Neural progenitor cell (in vitro differentiated cells): ENCODE measurements around the gene RNF213. TPM values are rescaled to one million over a fixed set of nuclear protein-coding genes. Genes with fewer than 3 reads are reported as not detected.
"Not testable (repeated sequence)": the region's sequence is repeated elsewhere in the genome, so short reads cannot be mapped to it uniquely, and the experiment has no call there.

Source experiments
- DNase-seq: peaks from one replicate; pipeline ENCODE4 v3.0.0-alpha.2; 2016; ENCODE audit warnings: low spot score
- H2AFZ ChIP-seq: fragments of 200-600 bp; sonication (generic); replicated peaks from 2 replicates; pipeline ENCODE4 v1.6.1; 2016; ENCODE audit warnings: antibody characterized with exemption
- H3F3A ChIP-seq: fragments of 200-600 bp; sonication (generic); 2 replicates; pipeline ENCODE4 v1.6.1; 2016; ENCODE audit warnings: antibody characterized with exemption, low read depth
- H3K27ac ChIP-seq: fragments of 200-600 bp; sonication (generic); 2 replicates; pipeline ENCODE4 v1.5.1; 2016; ENCODE audit warnings: mild to moderate bottlenecking
- H3K27me3 ChIP-seq: fragments of 200-600 bp; sonication (generic); 2 replicates; pipeline ENCODE4 v1.6.1; 2016; ENCODE audit warnings: mild to moderate bottlenecking, moderate library complexity
- H3K36me3 ChIP-seq: fragments of 200-600 bp; sonication (generic); 2 replicates; pipeline ENCODE4 v1.5.1; 2016
- H3K4me1 ChIP-seq: fragments of 200-600 bp; sonication (generic); 2 replicates; pipeline ENCODE4 v1.6.1; 2016; ENCODE audit warnings: mixed run types
- H3K4me2 ChIP-seq: fragments of 200-600 bp; sonication (generic); 2 replicates; pipeline ENCODE4 v1.6.1; 2016
- H3K4me3 ChIP-seq: fragments of 200-600 bp; sonication (generic); 2 replicates; pipeline ENCODE4 v1.5.1; 2016
- H3K79me2 ChIP-seq: fragments of 200-600 bp; sonication (generic); 2 replicates; pipeline ENCODE4 v1.6.1; 2016; ENCODE audit warnings: low read depth
- H3K9ac ChIP-seq: fragments of 200-600 bp; sonication (generic); 2 replicates; pipeline ENCODE4 v1.6.1; 2016
- H3K9me3 ChIP-seq: fragments of 200-600 bp; sonication (generic); 2 replicates; pipeline ENCODE4 v1.5.1; 2016; ENCODE audit warnings: low read depth
- H4K20me1 ChIP-seq: fragments of 200-600 bp; sonication (generic); 2 replicates; pipeline ENCODE4 v1.6.1; 2016; ENCODE audit warnings: low read depth
- H3K27ac Mint-ChIP-seq: 3 replicates; pipeline ENCODE4 v1.8.0; 2021; ENCODE audit warnings: mixed read lengths
- H3K27me3 Mint-ChIP-seq: 2 replicates; pipeline ENCODE4 v1.8.0; 2022; ENCODE audit warnings: low read depth, mild to moderate bottlenecking, inconsistent platforms, moderate library complexity, mixed read lengths; ENCODE audit not compliant: insufficient read depth
- H3K36me3 Mint-ChIP-seq: 3 replicates; pipeline ENCODE4 v1.8.0; 2021; ENCODE audit warnings: mixed read lengths
- H3K4me1 Mint-ChIP-seq: 3 replicates; pipeline ENCODE4 v1.8.0; 2021; ENCODE audit warnings: mixed read lengths
- H3K4me3 Mint-ChIP-seq: 3 replicates; pipeline ENCODE4 v1.8.0; 2021; ENCODE audit warnings: mild to moderate bottlenecking, moderate library complexity, mixed read lengths
- H3K9me3 Mint-ChIP-seq: 3 replicates; pipeline ENCODE4 v1.8.0; 2020; ENCODE audit warnings: mixed read lengths
- EZH2 ChIP-seq: fragments of 200-600 bp; sonication (generic); IDR thresholded peaks from 2 replicates; pipeline ENCODE4 v1.6.1; 2017; ENCODE audit warnings: antibody characterized with exemption, mild to moderate bottlenecking, moderate library complexity
- EZH2phosphoT487 ChIP-seq: fragments of 200-600 bp; sonication (generic); IDR thresholded peaks from 2 replicates; pipeline ENCODE4 v1.6.1; 2017; ENCODE audit warnings: antibody characterized with exemption
- total RNA-seq: library from RNA; depleted of rRNA; stranded (reverse); fragments of >200 nt; gene quantifications from 2 replicates; pipeline ENCODE4 v1.2.3, GENCODE V29; 2015; ENCODE audit warnings: low replicate concordance
- TF ChIP-seq, protein P1 (sequence below): fragments of 200-600 bp; sonication (generic); IDR thresholded peaks from 2 replicates; pipeline ENCODE4 v1.5.1; 2017; ENCODE audit warnings: antibody characterized with exemption, mild to moderate bottlenecking

The RNF213 gene
- total RNA-seq, 1 donor from 2014 or later, result 19.8 TPM

DNA sequence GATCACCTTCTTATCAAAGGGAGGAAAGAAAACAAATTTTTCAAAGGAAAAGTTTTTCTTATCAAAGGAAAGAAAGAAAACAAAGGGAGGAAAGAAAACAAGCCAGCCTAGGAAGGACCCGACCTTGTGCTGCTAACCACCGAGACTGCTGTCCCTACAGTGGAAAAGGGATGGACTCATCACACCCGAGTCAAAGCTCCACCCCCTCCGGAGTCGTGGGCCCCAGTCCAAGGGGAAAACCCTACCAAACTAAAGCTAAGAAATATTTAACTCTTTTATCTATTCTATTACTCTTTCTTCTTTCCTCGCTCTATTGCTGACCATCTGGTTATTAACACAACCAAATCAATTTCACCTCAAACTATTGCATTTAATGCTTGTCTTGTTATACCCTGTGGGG is 148.2 kb downstream of the RNF213 start:
- H3K4me3 ChIP-seq, result no peak overlapping the region
- Mint-ChIP-seq H3K4me1 (peaks cover 4% of the 10 kb centered on the region), H3K27me3 (no peaks in the 10 kb centered on the region), H3K9me3 (no peaks in the 10 kb centered on the region), H3K36me3 (no peaks in the 10 kb centered on the region), H3K27ac (no peak overlapping the region), H3K4me3 (no peak overlapping the region)
- no peaks in the 10 kb centered on the region for H4K20me1 ChIP-seq
- H3K27ac ChIP-seq, result no peak overlapping the region
- no peak overlapping the region for H3K9ac ChIP-seq
- peaks cover 61% of the 10 kb centered on the region for H3K27me3 ChIP-seq
- no peaks in the 10 kb centered on the region for H3K79me2 ChIP-seq
- no peaks in the 10 kb centered on the region for H3K9me3 ChIP-seq
- TF ChIP-seq EZH2phosphoT487 (no peak), EZH2 (no peak)
- TF ChIP-seq, protein P1, sequence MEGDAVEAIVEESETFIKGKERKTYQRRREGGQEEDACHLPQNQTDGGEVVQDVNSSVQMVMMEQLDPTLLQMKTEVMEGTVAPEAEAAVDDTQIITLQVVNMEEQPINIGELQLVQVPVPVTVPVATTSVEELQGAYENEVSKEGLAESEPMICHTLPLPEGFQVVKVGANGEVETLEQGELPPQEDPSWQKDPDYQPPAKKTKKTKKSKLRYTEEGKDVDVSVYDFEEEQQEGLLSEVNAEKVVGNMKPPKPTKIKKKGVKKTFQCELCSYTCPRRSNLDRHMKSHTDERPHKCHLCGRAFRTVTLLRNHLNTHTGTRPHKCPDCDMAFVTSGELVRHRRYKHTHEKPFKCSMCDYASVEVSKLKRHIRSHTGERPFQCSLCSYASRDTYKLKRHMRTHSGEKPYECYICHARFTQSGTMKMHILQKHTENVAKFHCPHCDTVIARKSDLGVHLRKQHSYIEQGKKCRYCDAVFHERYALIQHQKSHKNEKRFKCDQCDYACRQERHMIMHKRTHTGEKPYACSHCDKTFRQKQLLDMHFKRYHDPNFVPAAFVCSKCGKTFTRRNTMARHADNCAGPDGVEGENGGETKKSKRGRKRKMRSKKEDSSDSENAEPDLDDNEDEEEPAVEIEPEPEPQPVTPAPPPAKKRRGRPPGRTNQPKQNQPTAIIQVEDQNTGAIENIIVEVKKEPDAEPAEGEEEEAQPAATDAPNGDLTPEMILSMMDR, result no peak
- no peaks in the 10 kb centered on the region for H3F3A ChIP-seq
- no peak overlapping the region for H2AFZ ChIP-seq
- H3K36me3 ChIP-seq, result no peaks in the 10 kb centered on the region
- no peak for DNase-seq
- H3K4me2 ChIP-seq, result no peak overlapping the region
- H3K4me1 ChIP-seq, result peaks cover 5% of the 10 kb centered on the region

DNA sequence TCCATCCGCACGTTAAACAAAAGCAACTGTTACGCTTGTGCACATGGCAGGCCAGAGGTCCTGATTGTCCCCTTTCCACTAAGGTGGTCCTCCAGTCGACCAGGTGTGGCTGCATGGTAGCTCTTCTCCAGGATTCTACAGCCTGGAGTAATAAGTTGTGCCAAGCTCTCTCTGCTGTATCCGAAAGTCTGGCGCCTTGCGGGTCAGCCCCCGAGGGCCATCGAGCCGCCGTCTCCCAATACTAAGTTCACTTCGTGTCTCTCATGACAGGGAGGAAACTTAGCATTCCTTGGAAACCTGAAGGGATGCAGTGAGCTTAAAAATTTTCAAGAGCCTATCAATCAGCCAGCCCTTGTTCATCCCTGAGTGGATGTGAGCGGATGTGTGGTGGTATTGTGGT is 149.0 kb downstream of the RNF213 start:
- no peak overlapping the region for H3K4me2 ChIP-seq
- no peaks in the 10 kb centered on the region for H4K20me1 ChIP-seq
- H3K36me3 ChIP-seq, result no peaks in the 10 kb centered on the region
- H3K27me3 ChIP-seq, result peaks cover 68% of the 10 kb centered on the region
- no peaks in the 10 kb centered on the region for H3K9me3 Mint-ChIP-seq
- no peak for DNase-seq
- H3K9me3 ChIP-seq, result no peaks in the 10 kb centered on the region
- peaks cover 10% of the 10 kb centered on the region for H3K4me1 ChIP-seq
- no peak overlapping the region for H3K4me3 Mint-ChIP-seq
- no peak overlapping the region for H3K27ac Mint-ChIP-seq
- no peak overlapping the region for H3K4me3 ChIP-seq
- no peaks in the 10 kb centered on the region for H3F3A ChIP-seq
- TF ChIP-seq EZH2 (no peak), EZH2phosphoT487 (no peak)
- TF ChIP-seq, protein P1, result no peak
- no peak overlapping the region for H2AFZ ChIP-seq
- peaks cover 9% of the 10 kb centered on the region for H3K4me1 Mint-ChIP-seq
- H3K9ac ChIP-seq, result no peak overlapping the region
- no peaks in the 10 kb centered on the region for H3K36me3 Mint-ChIP-seq
- no peak overlapping the region for H3K27ac ChIP-seq
- H3K79me2 ChIP-seq, result no peaks in the 10 kb centered on the region
- H3K27me3 Mint-ChIP-seq, result no peaks in the 10 kb centered on the region

DNA sequence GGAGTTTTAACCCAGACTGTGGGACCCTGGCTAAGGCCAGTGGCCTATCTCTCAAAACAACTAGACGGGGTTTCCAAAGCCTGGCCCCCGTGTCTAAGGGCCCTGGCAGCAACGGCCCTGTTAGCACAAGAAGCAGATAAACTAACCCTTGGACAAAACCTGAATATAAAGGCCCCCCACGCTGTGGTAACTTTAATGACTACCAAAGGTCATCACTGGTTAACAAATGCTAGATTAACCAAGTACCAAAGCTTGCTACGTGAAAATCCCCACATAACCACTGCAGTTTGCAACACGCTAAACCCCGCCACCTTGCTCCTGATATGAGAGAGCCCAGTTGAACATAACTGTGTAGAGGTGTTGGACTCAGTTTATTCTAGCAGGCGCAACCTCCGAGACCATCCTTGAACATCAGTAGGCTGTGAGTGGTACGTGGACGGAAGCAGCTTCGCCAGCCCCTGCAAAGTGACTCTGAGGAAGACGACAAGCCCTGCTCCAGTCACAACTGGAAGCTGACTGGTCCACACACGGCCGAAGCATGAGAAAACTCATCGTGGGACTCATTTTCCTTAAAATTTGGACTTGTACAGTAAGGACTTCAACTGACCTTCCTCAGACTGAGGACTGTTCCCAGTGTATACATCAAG is 149.9 kb downstream of the RNF213 start:
- not testable (repeated sequence) for H2AFZ ChIP-seq, H3K4me3 Mint-ChIP-seq, H3K4me2 ChIP-seq, H3K36me3 Mint-ChIP-seq, H3K4me3 ChIP-seq, H3K27ac Mint-ChIP-seq, H3K79me2 ChIP-seq, H3K9ac ChIP-seq, H3K4me1 Mint-ChIP-seq, H4K20me1 ChIP-seq, DNase-seq, H3K27ac ChIP-seq, H3K9me3 Mint-ChIP-seq, H3K27me3 Mint-ChIP-seq, H3K36me3 ChIP-seq, H3K9me3 ChIP-seq, H3F3A ChIP-seq
- peaks cover 63% of the 10 kb centered on the region for H3K27me3 ChIP-seq
- H3K4me1 ChIP-seq, result peaks cover 10% of the 10 kb centered on the region

DNA sequence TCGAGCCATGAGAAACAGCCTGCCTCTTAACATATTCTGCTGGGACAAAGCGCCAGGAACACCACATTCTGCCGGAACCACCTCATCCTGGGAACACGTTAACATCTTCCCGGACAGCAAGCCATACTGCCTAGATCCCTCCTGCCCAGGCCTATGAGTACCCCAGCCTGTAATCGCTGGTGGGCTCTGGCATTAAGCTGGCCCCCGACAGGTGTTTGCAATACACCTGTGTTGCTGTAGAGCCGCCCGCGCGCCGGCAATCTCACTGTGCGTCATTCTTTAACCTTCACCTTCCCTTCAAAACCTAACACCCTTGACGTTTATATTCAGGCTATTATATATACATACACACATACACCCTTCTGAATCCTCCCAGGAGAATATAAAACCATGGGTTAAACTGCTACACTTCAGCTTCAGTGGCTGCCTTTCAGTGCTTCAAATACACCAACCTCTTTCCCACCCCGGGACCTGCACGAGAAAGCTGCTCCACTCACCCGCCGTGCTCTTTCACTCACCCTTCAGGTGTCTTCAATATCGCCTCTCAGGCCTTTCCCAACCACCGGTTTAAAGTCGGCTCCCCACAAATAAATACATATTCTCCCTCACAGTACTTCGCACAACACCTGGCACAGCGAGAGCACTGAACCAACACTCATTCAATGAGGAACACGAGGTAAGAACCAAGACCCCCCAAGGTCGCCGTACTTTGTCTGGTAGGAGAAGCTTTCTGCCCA is 153.3 kb downstream of the RNF213 start:
- H3K27ac ChIP-seq, result no peak overlapping the region
- Mint-ChIP-seq H3K27ac (peak overlapping the region; percentile 7), H3K36me3 (peaks cover 1% of the 10 kb centered on the region), H3K4me3 (peak overlapping the region; percentile 95), H3K4me1 (peaks cover 21% of the 10 kb centered on the region), H3K27me3 (peaks cover 5% of the 10 kb centered on the region), H3K9me3 (no peaks in the 10 kb centered on the region)
- H3K4me1 ChIP-seq, result peaks cover 10% of the 10 kb centered on the region
- H3K9me3 ChIP-seq, result no peaks in the 10 kb centered on the region
- H3K4me2 ChIP-seq, result peak overlapping the region; percentile 92
- H3K79me2 ChIP-seq, result peaks cover 7% of the 10 kb centered on the region
- TF ChIP-seq EZH2phosphoT487 (peak; percentile 33), EZH2 (peak; percentile 41)
- TF ChIP-seq, protein P1, result no peak
- H2AFZ ChIP-seq, result no peak overlapping the region
- no peak overlapping the region for H3K9ac ChIP-seq
- peak overlapping the region; percentile 85 for H3K4me3 ChIP-seq
- no peak for DNase-seq
- peaks cover 49% of the 10 kb centered on the region for H3K27me3 ChIP-seq
- peaks cover 23% of the 10 kb centered on the region for H4K20me1 ChIP-seq
- peaks cover 5% of the 10 kb centered on the region for H3F3A ChIP-seq
- H3K36me3 ChIP-seq, result no peaks in the 10 kb centered on the region
